A673 (cell line): ENCODE measurements around the gene SORL1.

Experiments
- CTCF ChIP-seq: fragments of 300-800, 200-600 bp; sonication (generic); conservative IDR thresholded peaks from 2 replicates; pipeline ENCODE4 v1.5.1; 2017; ENCODE audit warnings: low read depth, mild to moderate bottlenecking, antibody characterized with exemption, low read length, moderate library complexity, mixed read lengths
- EZH2 ChIP-seq: fragments of 200-600 bp; sonication (generic); IDR thresholded peaks from 2 replicates; pipeline ENCODE4 v1.6.1; 2017; ENCODE audit warnings: borderline replicate concordance, low read depth, mild to moderate bottlenecking, mixed read lengths, antibody characterized with exemption, low read length; ENCODE audit not compliant: poor library complexity, severe bottlenecking

- TF ChIP-seq CTCF: no peak
- no peak for TF ChIP-seq EZH2
These were observed 174.9 kb downstream of the SORL1 start for GRCh38 chr11:121626980-121627379.
